Cardiac muscle cell (in vitro differentiated cells and primary cell): ENCODE measurements around the gene FNBP1. TPM values are rescaled to one million over a fixed set of nuclear protein-coding genes. Genes with fewer than 3 reads are reported as not detected.

Experiments
- DNase-seq, 2 donors: peaks; one replicate each; pipeline versions ENCODE4 v3.0.0 to v3.0.0-alpha.2; 2010 to 2017; ENCODE audit warnings: low read depth in 1 of 2, low spot score in 1 of 2
- H3K27ac ChIP-seq: fragments of 200-600 bp; sonication (generic); 2 replicates; pipeline ENCODE4 v1.5.1; 2016
- H3K27me3 ChIP-seq: fragments of 200-600 bp; sonication (generic); 2 replicates; pipeline ENCODE4 v1.6.0; 2016; ENCODE audit warnings: control low read depth
- H3K36me3 ChIP-seq: fragments of 200-600 bp; sonication (generic); 2 replicates; pipeline ENCODE4 v1.5.1; 2016; ENCODE audit warnings: control low read depth
- H3K4me1 ChIP-seq: fragments of 200-600 bp; sonication (generic); 2 replicates; pipeline ENCODE4 v1.8.1; 2017; ENCODE audit warnings: low read depth, mild to moderate bottlenecking, mixed run types
- H3K4me3 ChIP-seq: fragments of 200-600 bp; sonication (generic); 2 replicates; pipeline ENCODE4 v1.5.1; 2016; ENCODE audit warnings: mild to moderate bottlenecking
- H3K9me3 ChIP-seq: fragments of 200-600 bp; sonication (generic); 2 replicates; pipeline ENCODE4 v1.5.1; 2017; ENCODE audit warnings: low read depth, mild to moderate bottlenecking, control low read depth
- polyA plus RNA-seq: library from polyadenylated mRNA; unstranded; fragments of >200 nt; fragmentation: Nextera tagmentation; extraction: Ambion mirVana; gene quantifications from 2 replicates; pipeline ENCODE4 v1.2.1, GENCODE V29; 2016
- total RNA-seq: library from RNA; depleted of rRNA; stranded (reverse); fragments of >200 nt; gene quantifications from 2 replicates; pipeline ENCODE4 v1.2.3, GENCODE V29; 2016
- TF ChIP-seq, protein P1 (sequence below): IDR thresholded peaks from 2 replicates; pipeline ENCODE4 v1.5.1; 2012; ENCODE audit warnings: low read depth, mild to moderate bottlenecking, low read length

The FNBP1 gene
- total and polyA plus RNA-seq, 2 experiments from 2014 or later: 20.5 to 37.9 TPM

GRCh38 chr9:130029223-130029973, 13.6 kb downstream of the FNBP1 start:
- no peaks in the 10 kb centered on the region for H3K27me3 ChIP-seq
- no peaks in the 10 kb centered on the region for H3K36me3 ChIP-seq
- H3K4me1 ChIP-seq: no peaks in the 10 kb centered on the region
- DNase-seq: no peak
- H3K9me3 ChIP-seq: no peaks in the 10 kb centered on the region
- TF ChIP-seq, protein P1, sequence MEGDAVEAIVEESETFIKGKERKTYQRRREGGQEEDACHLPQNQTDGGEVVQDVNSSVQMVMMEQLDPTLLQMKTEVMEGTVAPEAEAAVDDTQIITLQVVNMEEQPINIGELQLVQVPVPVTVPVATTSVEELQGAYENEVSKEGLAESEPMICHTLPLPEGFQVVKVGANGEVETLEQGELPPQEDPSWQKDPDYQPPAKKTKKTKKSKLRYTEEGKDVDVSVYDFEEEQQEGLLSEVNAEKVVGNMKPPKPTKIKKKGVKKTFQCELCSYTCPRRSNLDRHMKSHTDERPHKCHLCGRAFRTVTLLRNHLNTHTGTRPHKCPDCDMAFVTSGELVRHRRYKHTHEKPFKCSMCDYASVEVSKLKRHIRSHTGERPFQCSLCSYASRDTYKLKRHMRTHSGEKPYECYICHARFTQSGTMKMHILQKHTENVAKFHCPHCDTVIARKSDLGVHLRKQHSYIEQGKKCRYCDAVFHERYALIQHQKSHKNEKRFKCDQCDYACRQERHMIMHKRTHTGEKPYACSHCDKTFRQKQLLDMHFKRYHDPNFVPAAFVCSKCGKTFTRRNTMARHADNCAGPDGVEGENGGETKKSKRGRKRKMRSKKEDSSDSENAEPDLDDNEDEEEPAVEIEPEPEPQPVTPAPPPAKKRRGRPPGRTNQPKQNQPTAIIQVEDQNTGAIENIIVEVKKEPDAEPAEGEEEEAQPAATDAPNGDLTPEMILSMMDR: no peak
- no peak overlapping the region for H3K27ac ChIP-seq
- no peak overlapping the region for H3K4me3 ChIP-seq

DNA sequence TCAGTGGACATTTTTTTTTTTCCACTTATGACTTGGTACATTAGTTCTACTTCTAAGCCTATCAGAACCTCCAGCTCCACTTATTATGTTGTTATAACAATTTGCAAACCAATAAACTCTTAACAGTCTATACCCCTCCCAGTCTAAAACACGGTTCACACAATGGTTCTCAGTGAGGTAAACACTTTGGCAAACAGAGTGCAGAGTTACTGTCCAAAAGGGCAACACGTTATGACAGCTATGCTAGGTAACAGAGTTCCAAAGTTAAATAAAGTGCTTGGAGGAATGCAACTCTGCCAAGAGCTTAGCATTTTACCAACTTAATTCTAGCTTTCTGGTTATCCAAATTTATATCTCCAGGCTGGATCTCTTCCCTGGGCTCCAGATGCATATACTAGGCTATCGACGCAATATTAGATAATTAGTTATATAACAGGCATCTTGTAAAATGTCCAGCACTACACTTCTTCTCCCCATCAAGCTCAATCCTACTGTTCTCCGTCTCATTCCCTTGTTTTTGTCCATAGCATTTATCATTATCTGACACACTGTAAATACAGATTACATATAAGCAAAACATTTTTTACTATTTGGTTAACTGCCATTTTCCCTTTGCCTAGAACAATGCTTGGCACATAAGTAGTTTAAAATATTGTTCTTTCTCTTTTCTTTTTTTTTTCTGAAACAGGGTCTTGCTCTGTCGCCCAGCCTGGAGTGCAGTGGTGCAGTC, 14.3 kb downstream of the FNBP1 start:
- Histone ChIP-seq H3K4me3 (no peak overlapping the region), H3K9me3 (no peaks in the 10 kb centered on the region), H3K4me1 (peaks cover under 1% of the 10 kb centered on the region), H3K27me3 (no peaks in the 10 kb centered on the region), H3K27ac (no peak overlapping the region), H3K36me3 (no peaks in the 10 kb centered on the region)
- TF ChIP-seq, protein P1: no peak
- DNase-seq: no peak

GRCh38 chr9:130027533-130028365, 15.2 kb downstream of the FNBP1 start:
- Histone ChIP-seq H3K27me3 (no peaks in the 10 kb centered on the region), H3K36me3 (no peaks in the 10 kb centered on the region), H3K4me1 (peaks cover 5% of the 10 kb centered on the region), H3K27ac (no peak overlapping the region), H3K4me3 (no peak overlapping the region), H3K9me3 (no peaks in the 10 kb centered on the region)
- TF ChIP-seq, protein P1: no peak
- no peak for DNase-seq

- no peaks in the 10 kb centered on the region for H3K27me3 ChIP-seq
- H3K4me3 ChIP-seq: no peak overlapping the region
- peaks cover 5% of the 10 kb centered on the region for H3K4me1 ChIP-seq
- TF ChIP-seq, protein P1: no peak
- no peak overlapping the region for H3K27ac ChIP-seq
- no peaks in the 10 kb centered on the region for H3K36me3 ChIP-seq
- H3K9me3 ChIP-seq: no peaks in the 10 kb centered on the region
- DNase-seq: no peak
Observed at GRCh38 chr9:130026583-130027340, 16.2 kb downstream of the FNBP1 start.

- Histone ChIP-seq H3K27ac (no peak overlapping the region), H3K27me3 (no peaks in the 10 kb centered on the region)
- TF ChIP-seq, protein P1: no peak
Observed at GRCh38 chr9:130024597-130024994, 18.4 kb downstream of the FNBP1 start.

More at GRCh38 chr9:130024597-130024994, 18.4 kb downstream of the FNBP1 start:
- H3K4me1 ChIP-seq: peaks cover 5% of the 10 kb centered on the region
- H3K9me3 ChIP-seq: no peaks in the 10 kb centered on the region
- DNase-seq: no peak
- no peak overlapping the region for H3K4me3 ChIP-seq
- H3K36me3 ChIP-seq: no peaks in the 10 kb centered on the region
